ENCODE measurements around the gene MAP4. TPM values are rescaled to one million over a fixed set of nuclear protein-coding genes. Genes with fewer than 3 reads are reported as not detected.
A peak's percentile ranks its signal among the peaks of the same experiment; 100 is the strongest.

Gene MAP4
- total and polyA plus RNA-seq, 8 donors: 34.5 to 127 (median 72.2) TPM

DNA sequence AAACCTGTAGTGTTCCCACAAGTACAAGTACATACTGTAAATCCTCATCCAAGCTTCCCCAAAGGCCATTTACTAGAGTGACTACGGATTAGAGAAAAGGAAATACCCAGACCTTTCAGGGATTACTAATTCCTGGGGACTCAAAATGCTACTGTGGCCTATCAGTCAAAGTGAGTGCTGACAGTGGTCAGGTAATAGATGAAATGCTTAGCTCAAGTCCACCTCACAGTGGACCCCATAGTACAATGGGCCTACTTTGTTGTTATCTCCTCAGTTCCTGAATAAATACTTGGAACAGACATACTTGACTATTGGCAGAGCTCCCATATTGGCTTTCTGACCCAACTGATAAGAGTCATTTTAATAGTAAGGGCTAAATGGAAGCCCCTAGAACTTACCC is 61.6 kb downstream of the MAP4 start:
- Histone ChIP-seq H3K4me3 (no peak overlapping the region), H3K9me3 (no peaks in the 10 kb centered on the region), H3K36me3 (no peaks in the 10 kb centered on the region), H3K27me3 (no peaks in the 10 kb centered on the region), H3K4me1 (peaks cover 4 to 14% (median 12%) of the 10 kb centered on the region in 3 donors), H3K27ac (peak overlapping the region in 3 of 4 donors; percentile 28 to 36 (median 29))
- 8 to 26% methylated on average over 1 of the region's 1 CpG for WGBS, 2 donors
- DNase-seq (peak in 2 of 6 donors; percentile 6 to 15), FAIRE-seq (no peak), ATAC-seq (peak; percentile 43 to 92 (median 88))
- no peak for TF ChIP-seq CTCF (IDR thresholded peaks at IDR 0.05)
- intact Hi-C loops (cut with DNase I): no loop called here

DNA sequence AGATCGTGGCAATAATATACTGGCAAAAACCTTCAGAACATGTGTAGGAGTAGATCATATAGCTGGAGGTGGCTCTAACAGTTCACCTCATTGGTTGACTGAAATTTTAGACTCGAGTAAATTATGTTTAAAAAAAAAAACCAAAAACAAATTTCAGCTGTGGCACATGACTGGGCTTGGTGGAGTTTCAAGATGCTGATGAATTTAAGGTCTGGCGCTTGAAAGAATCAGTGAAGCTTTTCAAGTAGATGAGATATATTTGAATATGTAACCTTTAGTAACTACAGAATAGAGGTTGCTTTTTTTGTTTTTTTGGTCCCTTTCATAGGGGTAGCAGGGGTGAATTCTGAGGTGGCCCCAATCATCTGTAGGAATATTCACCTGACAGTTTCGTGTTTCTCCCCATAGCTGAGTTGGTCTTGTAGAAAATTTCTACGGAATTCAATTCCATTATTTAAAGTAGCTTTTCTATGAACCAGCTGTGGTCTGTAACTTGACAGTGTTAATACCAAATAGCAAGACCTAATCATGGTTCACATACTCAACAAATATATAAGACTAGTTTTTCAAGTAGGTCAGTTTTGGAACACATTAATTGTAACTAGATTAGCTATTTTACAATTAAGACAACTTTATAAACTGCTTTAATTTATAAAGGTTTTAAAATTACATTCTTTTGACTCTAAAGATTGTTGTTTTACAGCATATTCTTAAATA is 65.6 kb downstream of the MAP4 start:
- Histone ChIP-seq H3K36me3 (no peaks in the 10 kb centered on the region), H3K27me3 (no peaks in the 10 kb centered on the region), H3K27ac (no peak overlapping the region), H3K9me3 (no peaks in the 10 kb centered on the region), H3K4me1 (peaks cover 4 to 15% (median 14%) of the 10 kb centered on the region in 3 donors), H3K4me3 (no peak overlapping the region)
- no peak for ATAC-seq
- intact Hi-C loops (cut with DNase I): no loop called here
- DNase-seq: no peak
- no peak for FAIRE-seq
- no peak for TF ChIP-seq CTCF (IDR thresholded peaks at IDR 0.05)
- 84% methylated on average over 5 of the region's 5 CpGs for WGBS, 2 donors

GRCh38 chr3:47949979-47950378 is 66.2 kb downstream of the MAP4 start:
- FAIRE-seq (no peak), ATAC-seq (no peak), DNase-seq (no peak)
- Histone ChIP-seq H3K27me3 (no peaks in the 10 kb centered on the region), H3K27ac (no peak overlapping the region), H3K9me3 (no peaks in the 10 kb centered on the region), H3K4me1 (peaks cover 3 to 15% (median 13%) of the 10 kb centered on the region in 3 donors), H3K4me3 (no peak overlapping the region), H3K36me3 (no peaks in the 10 kb centered on the region)
- 85 to 86% methylated on average over 3 of the region's 3 CpGs for WGBS, 2 donors
- intact Hi-C loops (cut with DNase I): no loop called here
- no peak for TF ChIP-seq CTCF (IDR thresholded peaks at IDR 0.05)

GRCh38 chr3:47940232-47940631 is 76.0 kb downstream of the MAP4 start:
- Histone ChIP-seq H3K4me3 (no peak overlapping the region), H3K27me3 (no peaks in the 10 kb centered on the region), H3K36me3 (no peaks in the 10 kb centered on the region), H3K4me1 (no peaks in the 10 kb centered on the region), H3K9me3 (no peaks in the 10 kb centered on the region), H3K27ac (no peak overlapping the region)
- intact Hi-C loops (cut with DNase I): no loop called here
- DNase-seq (no peak), ATAC-seq (no peak), FAIRE-seq (no peak)
- no peak for TF ChIP-seq CTCF (IDR thresholded peaks at IDR 0.05)
- WGBS, 2 donors: 97 to 100% methylated on average over 1 of the region's 1 CpG

GRCh38 chr3:47932421-47932820 is 83.8 kb downstream of the MAP4 start:
- H3K27me3 ChIP-seq: no peaks in the 10 kb centered on the region
- H3K9me3 ChIP-seq: no peaks in the 10 kb centered on the region
- H3K4me3 ChIP-seq: no peak overlapping the region
- H3K4me1 ChIP-seq: no peaks in the 10 kb centered on the region
- no peak overlapping the region for H3K27ac ChIP-seq
- TF ChIP-seq CTCF (IDR thresholded peaks at IDR 0.05): no peak
- ATAC-seq (no peak), FAIRE-seq (no peak), DNase-seq (no peak)
- intact Hi-C loops (cut with DNase I): no loop called here
- peaks cover 0 to 8% (median 0%) of the 10 kb centered on the region in 3 donors for H3K36me3 ChIP-seq
- 95 to 96% methylated on average over 5 of the region's 5 CpGs for WGBS, 2 donors
